Measurements from ENCODE around the gene IRAG1. TPM values are rescaled to one million over a fixed set of nuclear protein-coding genes. Genes with fewer than 3 reads are reported as not detected.
A peak's percentile ranks its signal among the peaks of the same experiment; 100 is the strongest.

The IRAG1 gene
- total and polyA plus RNA-seq, 2 donors (not counting 3 experiments of a cell fraction or from before 2014, with no cell fraction given): 0.22 to 0.38 TPM

DNA sequence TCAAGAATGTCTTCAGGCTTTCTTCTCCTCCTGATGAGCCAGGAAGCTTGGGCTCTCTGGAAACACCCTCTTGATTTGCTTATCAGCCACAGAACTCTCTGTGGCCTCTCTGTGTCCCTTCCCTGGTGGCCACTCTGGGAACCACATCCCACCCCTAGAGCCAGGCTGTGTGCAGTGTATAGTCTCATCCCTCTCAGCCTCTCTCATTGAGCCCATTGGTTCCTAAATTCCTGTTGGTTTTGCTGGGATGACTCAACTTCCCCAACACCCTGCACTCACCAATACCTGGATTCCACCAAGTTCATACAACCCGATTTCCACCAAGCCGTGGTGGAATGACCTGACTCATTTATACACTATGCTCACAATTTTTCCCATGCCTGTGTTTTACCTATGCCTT is 5.2 kb downstream of the IRAG1 start:
- ChIA-PET POLR2A (no interaction called here), CTCF (interaction anchor here (0.7 to 1.5 kb wide), 2 partner anchors 8 to 9 kb away, joined by 3 to 8 read pairs; no protein-coding TSS in a partner anchor)
- Histone ChIP-seq H3K27ac (ENCODE audit: insufficient read depth, low read depth, low read length) (no peak overlapping the region), H3K4me3 (replicated peaks in 1 of 3; ENCODE audit: insufficient read depth in 1 of 3, low read depth in 1 of 3, low read length in 3 of 3) (no peak overlapping the region), H3K9ac (replicated peaks; ENCODE audit: extremely low read depth, insufficient read depth, low read length) (no peak overlapping the region), H3K4me1 (ENCODE audit: control insufficient read depth, extremely low read depth, insufficient read depth, low read length) (no peaks in the 10 kb centered on the region), H4K20me1 (replicated peaks; ENCODE audit: control insufficient read depth, extremely low read depth, insufficient read depth, low read length) (no peaks in the 10 kb centered on the region), H3K36me3 (ENCODE audit: control insufficient read depth in 2 of 2, extremely low read depth in 1 of 2, insufficient read depth in 2 of 2, low read length in 2 of 2) (no peaks in the 10 kb centered on the region), H3K9me1 (replicated peaks; ENCODE audit: control insufficient read depth, extremely low read depth, insufficient read depth, low read length) (no peaks in the 10 kb centered on the region), H3K9me3 (replicated peaks; ENCODE audit: control insufficient read depth, insufficient read depth, low read length) (no peaks in the 10 kb centered on the region), H3K79me2 (ENCODE audit: control insufficient read depth, insufficient read depth, low read length) (no peaks in the 10 kb centered on the region), H2AFZ (ENCODE audit: low read depth, low read length) (no peak overlapping the region), H3K4me2 (ENCODE audit: insufficient read depth, low read length) (no peak overlapping the region), H3K27me3 (ENCODE audit: control insufficient read depth in 2 of 2, insufficient read depth in 2 of 2, low read length in 2 of 2) (peaks cover 8 to 16% of the 10 kb centered on the region in 2 experiments)
- no TSS peak for BruUV-seq (replicated peaks)
- intact Hi-C loops (cut with micrococcal nuclease) (no loop called here), dilution Hi-C loops (cut with MboI; ENCODE audit: extremely low pct_ligation_motif_present, low sequenced_read_pairs) (no loop called here)
- no peak for FAIRE-seq
- no peak for TF ChIP-seq FOS (IDR thresholded peaks at IDR 0.05; ENCODE audit: borderline replicate concordance, insufficient read depth, low read length)
- TF ChIP-seq, protein P1, sequence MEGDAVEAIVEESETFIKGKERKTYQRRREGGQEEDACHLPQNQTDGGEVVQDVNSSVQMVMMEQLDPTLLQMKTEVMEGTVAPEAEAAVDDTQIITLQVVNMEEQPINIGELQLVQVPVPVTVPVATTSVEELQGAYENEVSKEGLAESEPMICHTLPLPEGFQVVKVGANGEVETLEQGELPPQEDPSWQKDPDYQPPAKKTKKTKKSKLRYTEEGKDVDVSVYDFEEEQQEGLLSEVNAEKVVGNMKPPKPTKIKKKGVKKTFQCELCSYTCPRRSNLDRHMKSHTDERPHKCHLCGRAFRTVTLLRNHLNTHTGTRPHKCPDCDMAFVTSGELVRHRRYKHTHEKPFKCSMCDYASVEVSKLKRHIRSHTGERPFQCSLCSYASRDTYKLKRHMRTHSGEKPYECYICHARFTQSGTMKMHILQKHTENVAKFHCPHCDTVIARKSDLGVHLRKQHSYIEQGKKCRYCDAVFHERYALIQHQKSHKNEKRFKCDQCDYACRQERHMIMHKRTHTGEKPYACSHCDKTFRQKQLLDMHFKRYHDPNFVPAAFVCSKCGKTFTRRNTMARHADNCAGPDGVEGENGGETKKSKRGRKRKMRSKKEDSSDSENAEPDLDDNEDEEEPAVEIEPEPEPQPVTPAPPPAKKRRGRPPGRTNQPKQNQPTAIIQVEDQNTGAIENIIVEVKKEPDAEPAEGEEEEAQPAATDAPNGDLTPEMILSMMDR (IDR thresholded peaks at IDR 0.05; ENCODE audit: extremely low read depth in 1 of 2, insufficient read depth in 1 of 2, low read depth in 1 of 2, low read length in 2 of 2): peak in 1 of 2 donors; percentile 20
- DNase-seq (ENCODE audit: low read depth, low spot score): no peak

DNA sequence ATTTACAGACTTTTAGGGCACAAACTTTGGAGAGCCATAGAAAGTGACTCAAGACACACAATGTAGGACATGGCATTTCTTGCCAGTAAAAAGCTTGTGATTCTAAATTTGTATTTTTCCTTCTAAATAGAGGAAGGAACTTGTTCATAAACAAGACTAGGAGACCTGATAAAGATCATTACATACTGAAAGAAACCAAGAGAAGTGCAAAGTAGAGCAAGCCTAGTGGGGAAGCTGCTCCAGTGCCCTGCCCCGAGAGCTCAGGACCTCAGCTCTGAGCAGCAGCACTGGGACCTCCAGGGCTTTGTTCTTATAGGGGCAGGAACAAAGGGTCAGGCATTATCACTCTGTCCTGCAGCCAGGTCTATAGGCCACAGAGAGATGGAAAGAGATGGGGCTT is 7.2 kb downstream of the IRAG1 start:
- Histone ChIP-seq H4K20me1 (replicated peaks; ENCODE audit: control insufficient read depth, extremely low read depth, insufficient read depth, low read length) (no peaks in the 10 kb centered on the region), H2AFZ (ENCODE audit: low read depth, low read length) (no peak overlapping the region), H3K9me1 (replicated peaks; ENCODE audit: control insufficient read depth, extremely low read depth, insufficient read depth, low read length) (no peaks in the 10 kb centered on the region), H3K27ac (ENCODE audit: insufficient read depth, low read depth, low read length) (no peak overlapping the region), H3K4me3 (replicated peaks in 1 of 3; ENCODE audit: insufficient read depth in 1 of 3, low read depth in 1 of 3, low read length in 3 of 3) (no peak overlapping the region), H3K4me1 (ENCODE audit: control insufficient read depth, extremely low read depth, insufficient read depth, low read length) (no peaks in the 10 kb centered on the region), H3K4me2 (ENCODE audit: insufficient read depth, low read length) (no peak overlapping the region), H3K36me3 (ENCODE audit: control insufficient read depth in 2 of 2, extremely low read depth in 1 of 2, insufficient read depth in 2 of 2, low read length in 2 of 2) (no peaks in the 10 kb centered on the region), H3K79me2 (ENCODE audit: control insufficient read depth, insufficient read depth, low read length) (no peaks in the 10 kb centered on the region), H3K9ac (replicated peaks; ENCODE audit: extremely low read depth, insufficient read depth, low read length) (no peak overlapping the region), H3K9me3 (replicated peaks; ENCODE audit: control insufficient read depth, insufficient read depth, low read length) (no peaks in the 10 kb centered on the region), H3K27me3 (ENCODE audit: control insufficient read depth in 2 of 2, insufficient read depth in 2 of 2, low read length in 2 of 2) (peaks cover 8 to 10% of the 10 kb centered on the region in 2 experiments)
- ChIA-PET CTCF (interaction anchor here (1.6 kb wide), 1 partner anchor 280 kb away, joined by 4 read pairs; no protein-coding TSS in a partner anchor), POLR2A (no interaction called here)
- intact Hi-C loops (cut with micrococcal nuclease) (no loop called here), dilution Hi-C loops (cut with MboI; ENCODE audit: extremely low pct_ligation_motif_present, low sequenced_read_pairs) (no loop called here)
- no peak for DNase-seq (ENCODE audit: low read depth, low spot score)
- TF ChIP-seq MYC (IDR thresholded peaks at IDR 0.05; ENCODE audit: low read depth, low read length): no peak
- no TSS peak for BruUV-seq (replicated peaks)
- no peak for FAIRE-seq

Data from endothelial cell of umbilical vein (primary cell).